A549 (cell line): ENCODE data around the gene ZNF710. TPM values are rescaled to one million over a fixed set of nuclear protein-coding genes. Genes with fewer than 3 reads are reported as not detected.

Source experiments
- ATAC-seq, 2 experiments: fragments of 200-7000 bp in 1 of 2; fragments of >200 bp in 1 of 2; cut with Nextera tagmentation in 1 of 2; cut with Tn5 transposase in 1 of 2; 3 replicates each; pipeline versions ENCODE4 v1.8.0 to v1.9.1; 2018 to 2020; ENCODE audit warnings: mild to moderate bottlenecking in 1 of 2, moderate library complexity in 1 of 2
- CTCF ChIA-PET: fragments of 300-600 bp; sonication (Branson Sonifier 250); formaldehyde crosslinking; extraction: SDS; loops from one replicate; lab custom pipeline; 2021; ENCODE audit warnings: antibody characterized with exemption, inconsistent platforms; lab: Yijun Ruan, JAX
- POLR2A ChIA-PET: fragments of 350-600 bp; formaldehyde crosslinking; extraction: SDS; loops from one replicate; lab custom pipeline; 2021; ENCODE audit warnings: antibody characterized with exemption, inconsistent platforms; lab: Yijun Ruan, JAX
- DNase-seq, 2 experiments: peaks; one replicate each; pipeline versions ENCODE4 v3.0.0 to v3.0.0-alpha.2; 2011 to 2016; ENCODE audit warnings: low read depth in 1 of 2, low spot score in 1 of 2
- FAIRE-seq: peaks from 2 replicates; lab custom pipeline; 2011; peaks lifted over from hg19 to GRCh38; lab: Jason Lieb, UNC
- H3K27ac ChIP-seq, 2 experiments: fragments of >200 bp; sonication (Bioruptor Twin); formaldehyde crosslinking; 3 replicates each; pipeline ENCODE4 v1.5.1; 2016 to 2017
- H3K4me1 ChIP-seq: fragments of >200 bp; sonication (Bioruptor Twin); formaldehyde crosslinking; 3 replicates; pipeline ENCODE4 v1.6.1; 2016
- H3K4me2 ChIP-seq: fragments of >200 bp; sonication (Bioruptor Twin); formaldehyde crosslinking; 3 replicates; pipeline ENCODE4 v1.6.1; 2016
- H3K4me3 ChIP-seq: fragments of >200 bp; sonication (Bioruptor Twin); formaldehyde crosslinking; 3 replicates; pipeline ENCODE4 v1.5.1; 2016
- H3K9me3 ChIP-seq: fragments of >200 bp; sonication (Bioruptor Twin); formaldehyde crosslinking; 3 replicates; pipeline ENCODE4 v1.6.1; 2016
- BCL3 ChIP-seq: fragments of >200 bp; sonication (Bioruptor Twin); formaldehyde crosslinking; IDR thresholded peaks from 3 replicates; pipeline ENCODE4 v1.6.1; 2016
- BHLHE40 ChIP-seq: IDR thresholded peaks from 2 replicates; pipeline ENCODE4 v1.6.1; 2012; ENCODE audit warnings: low read depth, low read length, inconsistent platforms
- CBX2 ChIP-seq: fragments of 200-600 bp; sonication (generic); IDR thresholded peaks from 2 replicates; pipeline ENCODE4 v1.6.1; 2016; ENCODE audit warnings: low read depth, mild to moderate bottlenecking, borderline replicate concordance
- E2F6 ChIP-seq: IDR thresholded peaks from 2 replicates; pipeline ENCODE4 v1.6.1; 2012; ENCODE audit warnings: low read depth, borderline replicate concordance
- ESRRA ChIP-seq: fragments of 150-350 bp; IDR thresholded peaks from 2 replicates; pipeline ENCODE4 v1.6.1; 2014; ENCODE audit warnings: mild to moderate bottlenecking, low read length, borderline replicate concordance
- FOXS1 ChIP-seq: fragments of 250-450 bp; sonication (Bioruptor Pico); IDR thresholded peaks from 2 replicates; pipeline ENCODE4 v1.5.0; 2020; ENCODE audit warnings: mild to moderate bottlenecking, moderate library complexity
- HDAC2 ChIP-seq: fragments of 200-600 bp; sonication (generic); IDR thresholded peaks from 2 replicates; pipeline ENCODE4 v1.6.1; 2016
- HEYL ChIP-seq: fragments of 250-450 bp; sonication (Bioruptor Pico); IDR thresholded peaks from 2 replicates; pipeline ENCODE4 v1.8.0; 2021; ENCODE audit warnings: mild to moderate bottlenecking, moderate library complexity
- HMGXB4 ChIP-seq: fragments of 250-450 bp; sonication (Bioruptor Pico); IDR thresholded peaks from 2 replicates; pipeline ENCODE4 v1.5.0; 2021; ENCODE audit warnings: mild to moderate bottlenecking, moderate library complexity, borderline replicate concordance
- HOXB5 ChIP-seq: fragments of 250-450 bp; sonication (Bioruptor Pico); IDR thresholded peaks from 2 replicates; pipeline ENCODE4 v1.5.0; 2020; ENCODE audit warnings: mild to moderate bottlenecking, moderate library complexity
- JUN ChIP-seq, 2 experiments: fragments of >200 bp; sonication (Bioruptor Twin); formaldehyde crosslinking; IDR thresholded peaks; 2 replicates in 1 of 2; 3 replicates in 1 of 2; pipeline ENCODE4 v1.6.1; 2016 to 2017
- MAX ChIP-seq: IDR thresholded peaks from 2 replicates; pipeline ENCODE4 v1.6.1; 2012
- MAZ ChIP-seq: fragments of 150-350 bp; IDR thresholded peaks from 2 replicates; pipeline ENCODE4 v1.6.1; 2014; ENCODE audit warnings: antibody characterized with exemption, low read depth, low read length, borderline replicate concordance
- MYC ChIP-seq: IDR thresholded peaks from 2 replicates; pipeline ENCODE4 v1.6.1; 2012; ENCODE audit warnings: mild to moderate bottlenecking, inconsistent platforms, low read length, improper control_type of control experiment, borderline replicate concordance
- NPAS2 ChIP-seq: fragments of 250-450 bp; sonication (Bioruptor Pico); IDR thresholded peaks from 2 replicates; pipeline ENCODE4 v1.8.0; 2022; ENCODE audit warnings: mild to moderate bottlenecking, moderate library complexity, borderline replicate concordance
- PHF8 ChIP-seq: fragments of 200-600 bp; sonication (generic); IDR thresholded peaks from 2 replicates; pipeline ENCODE4 v1.6.1; 2016; ENCODE audit warnings: low read depth, mild to moderate bottlenecking, antibody characterized with exemption, moderate library complexity, borderline replicate concordance
- RARB ChIP-seq: fragments of 250-450 bp; sonication (Bioruptor Pico); IDR thresholded peaks from 2 replicates; pipeline ENCODE4 v1.8.0; 2021; ENCODE audit warnings: mild to moderate bottlenecking, moderate library complexity
- RCOR1 ChIP-seq: fragments of 150-350 bp; IDR thresholded peaks from 2 replicates; pipeline ENCODE4 v1.6.1; 2014; ENCODE audit warnings: antibody characterized with exemption, low read length, low read depth
- REST ChIP-seq: fragments of 200-600 bp; sonication (generic); IDR thresholded peaks from 2 replicates; pipeline ENCODE4 v1.6.1; 2016; ENCODE audit warnings: antibody characterized with exemption, mild to moderate bottlenecking, moderate library complexity
- RFX5 ChIP-seq: fragments of 450-650 bp; IDR thresholded peaks from 2 replicates; pipeline ENCODE4 v1.7.1; 2014; ENCODE audit warnings: antibody characterized with exemption, mild to moderate bottlenecking, moderate library complexity
- SMC3 ChIP-seq: fragments of >200 bp; sonication (Bioruptor Twin); formaldehyde crosslinking; IDR thresholded peaks from 3 replicates; pipeline ENCODE4 v1.6.1; 2018; ENCODE audit warnings: inconsistent platforms
- SREBF2 ChIP-seq: fragments of 450-650 bp; IDR thresholded peaks from 2 replicates; pipeline ENCODE4 v1.6.1; 2014; ENCODE audit warnings: mild to moderate bottlenecking, moderate library complexity
- TP53 ChIP-seq: fragments of 250-450 bp; sonication (Bioruptor Pico); IDR thresholded peaks from 2 replicates; pipeline ENCODE4 v1.5.0; 2021; ENCODE audit warnings: mild to moderate bottlenecking, moderate library complexity
- USF2 ChIP-seq: fragments of 450-650 bp; IDR thresholded peaks from 2 replicates; pipeline ENCODE4 v1.6.1; 2014; ENCODE audit warnings: antibody characterized with exemption
- ZFP36 ChIP-seq: fragments of 450-650 bp; IDR thresholded peaks from 2 replicates; pipeline ENCODE4 v1.6.1; 2014; ENCODE audit warnings: borderline replicate concordance; ENCODE audit not compliant: partially characterized antibody
- WGBS: methylation state at CpG from one replicate; pipeline ENCODE4 v1.1.6; 2017; ENCODE audit errors: missing lambda C conversion rate; 5-methylcytosine and 5-hydroxymethylcytosine counted together
- polyA plus RNA-seq, 4 experiments: library from polyadenylated mRNA; depleted of rRNA in 3 of 4; stranded (reverse); fragments of >200 nt; fragmentation: RNase III in 1 of 4; extraction: RNeasy Plus Mini Kit Qiagen cat#74134 plus additional on column Dnase treatment in 1 of 4; gene quantifications; 2 replicates in 3 of 4; 3 replicates in 1 of 4; pipeline ENCODE4 v1.2.3, GENCODE V29; 2011 to 2017

Gene ZNF710
- polyA plus RNA-seq, 2 of the 4 experiments (the other 2 are of a cell fraction), result 2.6 to 7.8 TPM

GRCh38 chr15:90006217-90007075 lies 5.3 kb downstream of the ZNF710 start:
- Histone ChIP-seq H3K4me1 (peaks cover 34% of the 10 kb centered on the region), H3K9me3 (peaks cover 8% of the 10 kb centered on the region), H3K4me2 (no peak overlapping the region), H3K4me3 (no peak overlapping the region), H3K27ac (no peak overlapping the region; a peak in 1 of 6 replicates)
- DNase-seq, result no peak
- WGBS, result 88% methylated on average over 4 of the region's 4 CpGs
- TF ChIP-seq RARB (no peak), TP53 (CRISPR knock-in tag) (no peak), BCL3 (no peak), HDAC2 (no peak), E2F6 (no peak), SMC3 (no peak), MYC (no peak), NPAS2 (CRISPR knock-in tag) (no peak), PHF8 (no peak), RFX5 (no peak), USF2 (no peak), HMGXB4 (CRISPR knock-in tag) (no peak), MAX (no peak)
- ATAC-seq, result no peak
- no peak for FAIRE-seq
- ChIA-PET CTCF (interaction anchor here (1.0 to 4.6 kb wide), 9 partner anchors 9 to 118 kb away, joined by 3 to 31 read pairs (median 5); no protein-coding TSS in a partner anchor), POLR2A (no interaction called here)

- FAIRE-seq (no peak), ATAC-seq (no peak), DNase-seq (no peak)
- Histone ChIP-seq H3K4me1 (peaks cover 34% of the 10 kb centered on the region), H3K4me2 (no peak overlapping the region), H3K4me3 (no peak overlapping the region), H3K27ac (no peak overlapping the region), H3K9me3 (peaks cover 14% of the 10 kb centered on the region)
- 81% methylated on average over 4 of the region's 4 CpGs for WGBS
- TF ChIP-seq TP53 (CRISPR knock-in tag), result no peak
- no peak for TF ChIP-seq E2F6
- TF ChIP-seq MAX, result no peak
- TF ChIP-seq HEYL (CRISPR knock-in tag), result no peak
- TF ChIP-seq MAZ, result no peak
- TF ChIP-seq CBX2, result no peak
- TF ChIP-seq JUN (IDR thresholded peaks at IDR 0.05), result no peak
- no peak for TF ChIP-seq REST
- TF ChIP-seq SREBF2, result no peak
- no peak for TF ChIP-seq ZFP36
- TF ChIP-seq BHLHE40, result no peak
- no peak for TF ChIP-seq RCOR1
- TF ChIP-seq HOXB5 (CRISPR knock-in tag), result no peak
- TF ChIP-seq FOXS1 (CRISPR knock-in tag), result no peak
- TF ChIP-seq ESRRA, result no peak
- ChIA-PET POLR2A (no interaction called here), CTCF (interaction anchor here (1.0 to 3.0 kb wide), 6 partner anchors 9 to 119 kb away, joined by 3 to 8 read pairs (median 6); no protein-coding TSS in a partner anchor)
Measured at GRCh38 chr15:90007076-90007460, 5.9 kb downstream of the ZNF710 start.
